ENCODE data around the gene HOXA3.

HOXA3 gene

DNA sequence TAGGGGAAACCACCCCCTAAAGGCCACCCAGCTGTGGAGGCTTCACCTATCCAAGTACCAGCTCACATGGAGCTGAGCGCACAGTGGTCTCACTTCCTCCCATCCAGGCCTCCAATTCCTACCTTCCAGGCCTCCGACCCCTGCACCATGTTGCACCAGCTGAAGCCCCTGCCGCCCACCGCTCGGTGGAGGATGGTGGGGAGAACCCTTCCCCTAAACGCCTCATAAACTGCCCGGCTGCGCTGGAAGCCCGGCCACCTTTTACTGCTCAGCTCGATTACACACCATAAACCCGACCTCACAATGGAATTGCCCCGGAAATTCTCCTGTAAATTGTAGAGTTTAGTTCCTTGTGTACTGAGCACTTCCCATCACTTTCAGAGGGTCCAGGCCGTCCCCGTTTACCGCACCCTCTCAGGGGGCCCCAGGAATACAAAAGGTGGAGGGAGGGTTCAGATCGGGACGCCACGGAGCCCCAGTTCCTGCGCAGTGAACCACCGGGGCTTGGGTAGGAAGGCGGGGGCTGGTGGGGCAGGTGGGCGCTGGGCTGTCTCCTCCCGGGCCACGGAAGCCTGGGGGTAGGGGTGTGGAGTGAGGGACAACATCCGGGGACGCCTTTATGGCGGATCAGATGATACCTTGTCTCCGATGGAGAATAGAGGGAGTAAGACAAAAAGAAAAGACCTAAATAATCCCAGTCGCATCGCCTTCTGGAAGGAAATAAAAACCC is 5.5 kb upstream of the HOXA3 start:
- Histone ChIP-seq H3K27me3 (peaks cover 94 to 100% (median 100%) of the 10 kb centered on the region in 11 experiments), H3K4me1 (peaks cover 8 to 15% (median 13%) of the 10 kb centered on the region in 10 experiments; a peak in 18 of 20 replicates), H3K4me3 (no peak overlapping the region), H3K9ac (no peak overlapping the region), H4K20me1 (peaks cover 0 to 82% (median 58%) of the 10 kb centered on the region in 11 experiments; a peak in 17 of 22 replicates), H3K36me3 (no peaks in the 10 kb centered on the region), H3K4me2 (no peak overlapping the region), H3K27ac (no peak overlapping the region), H3K9me3 (replicated peaks in 1 of 11) (peaks cover 20 to 47% (median 38%) of the 10 kb centered on the region in 11 experiments)
- no peak for TF ChIP-seq Cebpa-rat (IDR thresholded peaks at IDR 0.05)

DNA sequence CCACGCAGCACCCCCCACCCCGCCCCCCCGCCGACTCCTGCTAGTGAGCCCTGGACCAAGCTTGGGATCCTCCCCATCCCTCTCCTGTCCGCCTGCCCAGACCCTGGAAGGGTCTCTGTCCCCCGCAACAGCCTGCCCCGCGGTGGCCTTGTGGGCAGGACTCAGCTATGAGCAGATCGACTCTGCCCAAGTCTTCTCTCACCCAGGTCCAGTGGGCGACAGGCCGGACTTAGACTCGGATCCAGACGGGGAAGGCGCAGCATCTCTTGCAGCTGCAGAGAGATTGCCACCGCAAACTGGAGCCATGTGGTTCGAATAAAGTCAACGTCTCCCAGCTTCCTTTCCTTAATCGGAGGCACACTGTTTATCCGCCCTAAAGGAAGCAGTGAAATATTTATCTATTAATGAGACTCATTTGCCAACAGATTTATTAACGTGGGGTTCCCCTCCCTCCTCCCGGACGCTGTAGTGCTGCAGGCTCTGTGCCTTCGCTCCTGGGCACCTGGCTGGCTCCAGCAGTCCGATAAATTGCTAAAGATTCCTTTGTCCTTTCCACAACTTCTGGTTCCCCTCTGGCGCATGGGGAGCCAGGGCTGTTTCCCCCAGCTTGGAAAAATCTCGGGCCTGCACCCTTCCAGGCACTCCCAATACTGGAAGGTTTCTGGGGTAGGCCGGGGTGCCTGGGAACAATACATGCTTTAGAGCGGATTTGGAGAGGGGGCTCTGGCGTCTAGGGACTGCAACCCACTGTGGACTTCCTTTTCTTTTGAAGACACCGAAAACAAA is 4.7 kb upstream of the HOXA3 start:
- Histone ChIP-seq H4K20me1 (peaks cover 0 to 85% (median 64%) of the 10 kb centered on the region in 11 experiments; a peak in 17 of 22 replicates), H3K4me2 (no peak overlapping the region), H3K27ac (no peak overlapping the region), H3K4me1 (peaks cover 8 to 19% (median 15%) of the 10 kb centered on the region in 10 experiments; a peak in 19 of 20 replicates), H3K9me3 (replicated peaks in 1 of 11) (peaks cover 20 to 48% (median 38%) of the 10 kb centered on the region in 11 experiments), H3K9ac (no peak overlapping the region), H3K36me3 (no peaks in the 10 kb centered on the region), H3K4me3 (no peak overlapping the region), H3K27me3 (peaks cover 94 to 100% (median 100%) of the 10 kb centered on the region in 11 experiments)
- no peak for TF ChIP-seq Cebpa-rat (IDR thresholded peaks at IDR 0.05)

DNA sequence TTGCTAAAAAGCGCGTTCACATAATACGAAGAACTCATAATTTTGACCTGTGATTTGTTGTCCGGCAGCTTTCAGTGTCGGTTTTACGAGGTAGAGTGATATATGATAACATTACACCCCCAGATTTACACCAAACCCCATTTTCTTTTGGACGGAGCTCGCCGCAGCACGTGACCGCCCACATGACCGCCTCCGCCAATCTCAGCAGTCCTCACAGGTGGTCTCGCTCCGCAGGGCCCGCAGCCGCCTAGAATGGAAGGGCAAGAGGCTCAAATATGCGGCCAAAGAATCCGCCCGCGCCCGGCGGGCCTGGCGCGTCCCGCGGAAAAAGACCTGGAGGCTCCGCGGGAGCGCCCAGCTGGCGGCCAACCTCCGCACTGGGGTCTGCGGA is 4.1 kb upstream of the HOXA3 start, which contains the start of gene HOXA7:
TSS of gene HOXA7 (minus strand) at position 168 of the 391 bp plus-strand sequence. CDS start at position 38, 130 bp downstream.
- H3K9ac ChIP-seq = no peak within 1 kb of the TSS
- no peak within 1 kb of the TSS for H3K4me2 ChIP-seq
- peak within 1 kb of the TSS in 2 of 10 experiments; percentile 5 to 35; a peak in 3 of 20 replicates for H3K4me3 ChIP-seq
- no peaks in the 10 kb centered on the region for H3K36me3 ChIP-seq
- peaks cover 94 to 100% (median 100%) of the 10 kb centered on the region in 11 experiments for H3K27me3 ChIP-seq
- peaks cover 0 to 87% (median 65%) of the 10 kb centered on the region in 11 experiments; a peak in 17 of 22 replicates for H4K20me1 ChIP-seq
- H3K9me3 ChIP-seq (replicated peaks in 1 of 11) = peaks cover 20 to 48% (median 38%) of the 10 kb centered on the region in 11 experiments
- H3K27ac ChIP-seq = no peak within 1 kb of the TSS
- H3K4me1 ChIP-seq = peaks cover 12 to 25% (median 19%) of the 10 kb centered on the region in 10 experiments; a peak in 19 of 20 replicates
- TF ChIP-seq Cebpa-rat (IDR thresholded peaks at IDR 0.05) = no peak

DNA sequence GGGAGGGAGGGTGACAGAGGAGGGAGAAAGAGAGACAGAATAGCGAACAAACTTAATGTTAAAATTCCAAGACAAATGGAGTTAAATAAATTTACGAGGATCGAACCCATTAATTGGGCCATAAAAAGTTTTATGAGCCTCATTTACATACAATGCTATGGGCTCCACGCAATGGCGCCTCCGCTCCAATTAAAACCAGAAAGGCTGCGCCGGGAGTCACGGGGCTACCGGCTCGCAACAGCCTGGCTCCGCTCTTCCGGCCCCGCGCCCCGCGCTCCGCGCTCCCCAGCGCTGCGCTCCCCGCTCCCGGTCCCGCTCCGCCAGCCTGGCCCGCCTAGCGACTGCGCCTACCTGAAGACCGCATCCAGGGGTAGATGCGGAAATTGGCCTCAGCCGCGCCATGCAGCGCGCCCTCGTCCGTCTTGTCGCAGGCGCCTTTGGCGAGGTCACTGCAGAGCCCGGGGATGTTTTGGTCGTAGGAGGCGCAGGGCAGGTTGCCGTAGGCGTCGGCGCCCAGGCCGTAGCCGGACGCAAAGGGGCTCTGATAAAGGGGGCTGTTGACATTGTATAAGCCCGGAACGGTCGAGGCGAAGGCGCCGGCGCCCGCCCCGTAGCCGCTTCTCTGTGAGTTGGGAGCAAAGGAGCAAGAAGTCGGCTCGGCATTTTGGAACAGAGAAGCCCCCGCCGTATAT is 3.6 kb upstream of the HOXA3 start:
- no peak overlapping the region for H3K9ac ChIP-seq
- H3K9me3 ChIP-seq (replicated peaks in 1 of 11) = peaks cover 20 to 48% (median 38%) of the 10 kb centered on the region in 11 experiments
- H3K27ac ChIP-seq = no peak overlapping the region
- no peak for TF ChIP-seq Cebpa-rat (IDR thresholded peaks at IDR 0.05)
- H3K4me1 ChIP-seq = peaks cover 18 to 27% (median 24%) of the 10 kb centered on the region in 10 experiments; a peak in 19 of 20 replicates
- H3K36me3 ChIP-seq = no peaks in the 10 kb centered on the region
- no peak overlapping the region for H3K4me2 ChIP-seq
- peaks cover 100% of the 10 kb centered on the region in 11 experiments for H3K27me3 ChIP-seq
- H3K4me3 ChIP-seq = peak overlapping the region in 2 of 10 experiments; percentile 5 to 35; a peak in 3 of 20 replicates
- peaks cover 0 to 91% (median 70%) of the 10 kb centered on the region in 11 experiments; a peak in 17 of 22 replicates for H4K20me1 ChIP-seq

DNA sequence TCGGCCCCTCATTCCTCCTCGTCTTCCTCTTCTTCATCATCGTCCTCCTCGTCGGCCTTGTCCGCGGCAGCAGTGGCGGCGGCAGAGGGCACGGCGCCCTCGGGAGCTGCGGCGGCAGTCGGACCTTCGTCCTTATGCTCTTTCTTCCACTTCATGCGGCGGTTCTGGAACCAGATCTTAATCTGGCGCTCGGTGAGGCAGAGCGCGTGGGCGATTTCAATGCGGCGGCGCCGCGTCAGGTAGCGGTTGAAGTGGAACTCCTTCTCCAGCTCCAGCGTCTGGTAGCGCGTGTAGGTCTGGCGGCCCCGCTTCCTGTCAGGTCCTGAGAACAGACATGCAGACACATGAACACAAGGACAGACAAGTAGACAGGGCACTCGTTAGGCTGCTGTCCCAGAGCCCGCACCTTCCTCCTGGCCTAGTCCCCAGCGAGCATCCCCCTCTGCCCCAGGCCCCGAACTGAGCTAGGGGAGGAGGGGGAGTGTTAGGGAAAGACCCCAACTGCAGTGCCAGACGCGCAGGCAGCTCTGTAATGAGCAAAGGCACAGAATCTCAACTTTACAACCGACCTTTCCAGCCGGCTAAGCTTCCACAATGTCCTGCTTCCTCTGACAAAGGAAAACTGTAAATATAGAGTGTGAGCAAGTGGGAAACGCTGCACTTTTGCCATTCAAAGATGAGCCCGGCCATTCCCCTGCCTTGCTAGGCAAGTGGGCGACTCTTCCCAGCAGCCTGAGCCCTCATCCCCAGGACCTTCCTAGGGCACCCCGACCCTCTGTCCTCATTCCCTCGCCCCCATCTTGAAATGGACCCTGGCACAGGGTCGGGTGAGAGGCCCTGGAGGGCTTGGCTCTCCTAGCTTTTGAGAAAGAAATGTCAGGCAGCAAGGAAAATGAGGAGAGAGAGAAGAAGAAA is 2.8 kb upstream of the HOXA3 start:
- no peak overlapping the region for H3K9ac ChIP-seq
- H3K27ac ChIP-seq = no peak overlapping the region

DNA sequence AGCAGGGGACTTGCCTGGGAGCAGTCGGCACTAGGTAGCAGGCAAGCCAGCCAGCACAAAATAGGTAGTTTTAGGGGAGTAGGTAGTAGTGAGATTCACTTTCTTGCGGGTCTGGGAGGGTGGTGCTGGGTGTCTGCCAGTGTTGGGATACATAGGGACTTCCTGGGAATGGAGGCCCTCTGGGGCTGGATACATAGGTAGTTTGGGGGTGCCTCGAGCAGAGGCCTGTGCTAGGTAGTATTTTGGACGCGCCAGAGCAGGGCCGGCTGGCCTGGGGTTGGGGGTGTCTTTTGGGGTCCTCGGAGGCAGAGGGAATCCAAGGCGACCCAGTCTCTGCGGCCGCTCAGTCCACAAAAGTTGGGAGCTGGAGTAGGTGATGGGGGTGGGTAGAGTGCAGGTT is 2.0 kb upstream of the HOXA3 start:
- Histone ChIP-seq H3K4me2 (no peak overlapping the region), H4K20me1 (peaks cover 0 to 82% (median 60%) of the 10 kb centered on the region in 11 experiments; a peak in 17 of 22 replicates), H3K9me3 (replicated peaks in 1 of 11) (peaks cover 20 to 48% (median 38%) of the 10 kb centered on the region in 11 experiments), H3K27ac (no peak overlapping the region), H3K9ac (no peak overlapping the region), H3K36me3 (no peaks in the 10 kb centered on the region), H3K4me1 (peaks cover 11 to 24% (median 20%) of the 10 kb centered on the region in 10 experiments), H3K4me3 (no peak overlapping the region), H3K27me3 (peaks cover 100% of the 10 kb centered on the region in 11 experiments)
- no peak for TF ChIP-seq Cebpa-rat (IDR thresholded peaks at IDR 0.05)

More for the DNA sequence above, 2.8 kb upstream of the HOXA3 start:
- Histone ChIP-seq H3K4me2 (no peak overlapping the region), H3K27me3 (peaks cover 100% of the 10 kb centered on the region in 11 experiments), H3K4me1 (peaks cover 11 to 26% (median 23%) of the 10 kb centered on the region in 10 experiments), H4K20me1 (peaks cover 0 to 87% (median 68%) of the 10 kb centered on the region in 11 experiments; a peak in 17 of 22 replicates), H3K4me3 (no peak overlapping the region), H3K36me3 (no peaks in the 10 kb centered on the region), H3K9me3 (replicated peaks in 1 of 11) (peaks cover 20 to 48% (median 38%) of the 10 kb centered on the region in 11 experiments)
- no peak for TF ChIP-seq Cebpa-rat (IDR thresholded peaks at IDR 0.05)

DNA sequence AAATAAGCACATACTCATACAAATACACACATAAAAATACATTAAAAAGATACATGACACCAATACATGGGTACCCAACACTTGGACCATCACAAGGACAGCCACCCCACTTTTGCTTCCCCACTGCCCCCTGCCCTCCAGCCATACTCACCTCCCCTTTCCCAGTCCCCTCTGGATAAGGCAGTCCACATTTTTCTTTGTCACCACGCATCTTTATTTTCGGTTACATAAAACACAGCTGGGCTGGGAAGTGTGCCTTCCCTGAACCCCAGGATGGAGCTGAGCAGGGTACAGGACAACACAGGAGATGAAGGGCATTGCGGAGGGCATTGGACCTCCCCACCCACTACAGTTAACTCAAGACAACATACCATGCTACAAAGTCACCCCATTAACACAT is 1.1 kb upstream of the HOXA3 start:
- no peak for TF ChIP-seq Cebpa-rat (IDR thresholded peaks at IDR 0.05)
- H3K4me3 ChIP-seq = no peak overlapping the region
- H3K4me2 ChIP-seq = no peak overlapping the region
- peaks cover 0 to 75% (median 54%) of the 10 kb centered on the region in 11 experiments; a peak in 16 of 22 replicates for H4K20me1 ChIP-seq
- H3K36me3 ChIP-seq = no peaks in the 10 kb centered on the region
- peaks cover 11 to 24% (median 20%) of the 10 kb centered on the region in 10 experiments for H3K4me1 ChIP-seq
- no peak overlapping the region for H3K27ac ChIP-seq
- no peak overlapping the region for H3K9ac ChIP-seq
- H3K27me3 ChIP-seq = peaks cover 100% of the 10 kb centered on the region in 11 experiments
- H3K9me3 ChIP-seq (replicated peaks in 1 of 11) = peaks cover 25 to 52% (median 41%) of the 10 kb centered on the region in 11 experiments

Data from BLaER1 treated with 17β-estradiol and CSF1 and Interleukin-3, amounts not matched to agents 10 nM and 100 nM (cell line).